ENCODE measurements around the gene CAPN11. TPM values are rescaled to one million over a fixed set of nuclear protein-coding genes. Genes with fewer than 3 reads are reported as not detected.
"Not testable (repeated sequence)": the region's sequence is repeated elsewhere in the genome, so short reads cannot be mapped to it uniquely, and the experiment has no call there.

CAPN11 gene
- total and polyA plus RNA-seq, 2 donors from 2014 or later, result 0.39 to 2.3 TPM

- FAIRE-seq, result no peak
- peaks cover 0 to 25% (median 19%) of the 10 kb centered on the region in 3 donors for H3K36me3 ChIP-seq (ENCODE audit: control insufficient read depth in 2 of 3, insufficient read depth in 3 of 3, low read length in 3 of 3)
- H3K27ac ChIP-seq (ENCODE audit: low read depth in 2 of 2, low read length in 2 of 2), result no peak overlapping the region
- no peak overlapping the region for H3K9ac ChIP-seq (ENCODE audit: low read length in 3 of 3)
- H3K4me3 ChIP-seq (ENCODE audit: low read length in 3 of 3), result no peak overlapping the region
- no peaks in the 10 kb centered on the region for H3K4me1 ChIP-seq (ENCODE audit: control insufficient read depth in 2 of 3, insufficient read depth in 2 of 3, low read depth in 1 of 3, low read length in 3 of 3)
- no peak for DNase-seq
- H3K9me3 ChIP-seq (ENCODE audit: control insufficient read depth in 2 of 3, insufficient read depth in 1 of 3, low read length in 3 of 3), result no peaks in the 10 kb centered on the region
- no peaks in the 10 kb centered on the region for H3K27me3 ChIP-seq (ENCODE audit: control insufficient read depth, insufficient read depth, low read length)
- intact Hi-C loops (cut with DNase I), result no loop called here
- no peak for TF ChIP-seq CTCF (IDR thresholded peaks at IDR 0.05; ENCODE audit: borderline replicate concordance, extremely low read depth, insufficient read depth)
Measured at GRCh38 chr6:44139351-44139743, 19.3 kb upstream of the CAPN11 start.

- H3K27me3 ChIP-seq (ENCODE audit: control insufficient read depth, insufficient read depth, low read length), result no peaks in the 10 kb centered on the region
- no peak for FAIRE-seq
Measured at GRCh38 chr6:44142835-44143234, 15.8 kb upstream of the CAPN11 start.

GRCh38 chr6:44143731-44144130 is 14.9 kb upstream of the CAPN11 start:
- no peak overlapping the region for H3K4me3 ChIP-seq (ENCODE audit: low read length in 3 of 3)
- no peaks in the 10 kb centered on the region for H3K27me3 ChIP-seq (ENCODE audit: control insufficient read depth, insufficient read depth, low read length)
- H3K27ac ChIP-seq (ENCODE audit: low read depth in 2 of 2, low read length in 2 of 2), result no peak overlapping the region
- no peaks in the 10 kb centered on the region for H3K4me1 ChIP-seq (ENCODE audit: control insufficient read depth in 2 of 3, insufficient read depth in 2 of 3, low read depth in 1 of 3, low read length in 3 of 3)
- intact Hi-C loops (cut with DNase I), result no loop called here
- no peak for FAIRE-seq
- no peak for TF ChIP-seq CTCF (IDR thresholded peaks at IDR 0.05; ENCODE audit: borderline replicate concordance, extremely low read depth, insufficient read depth)
- no peak overlapping the region for H3K9ac ChIP-seq (ENCODE audit: low read length in 3 of 3)
- H3K9me3 ChIP-seq (ENCODE audit: control insufficient read depth in 2 of 3, insufficient read depth in 1 of 3, low read length in 3 of 3), result no peaks in the 10 kb centered on the region
- peaks cover 2 to 32% (median 31%) of the 10 kb centered on the region in 3 donors for H3K36me3 ChIP-seq (ENCODE audit: control insufficient read depth in 2 of 3, insufficient read depth in 3 of 3, low read length in 3 of 3)
- DNase-seq, result no peak

More at GRCh38 chr6:44142835-44143234, 15.8 kb upstream of the CAPN11 start:
- no peak for TF ChIP-seq CTCF (IDR thresholded peaks at IDR 0.05; ENCODE audit: borderline replicate concordance, extremely low read depth, insufficient read depth)
- Histone ChIP-seq H3K36me3 (ENCODE audit: control insufficient read depth in 2 of 3, insufficient read depth in 3 of 3, low read length in 3 of 3) (peaks cover 0 to 26% (median 24%) of the 10 kb centered on the region in 3 donors), H3K4me1 (ENCODE audit: control insufficient read depth in 2 of 3, insufficient read depth in 2 of 3, low read depth in 1 of 3, low read length in 3 of 3) (no peaks in the 10 kb centered on the region), H3K27ac (ENCODE audit: low read depth in 2 of 2, low read length in 2 of 2) (no peak overlapping the region), H3K9ac (ENCODE audit: low read length in 3 of 3) (no peak overlapping the region), H3K4me3 (ENCODE audit: low read length in 3 of 3) (no peak overlapping the region), H3K9me3 (ENCODE audit: control insufficient read depth in 2 of 3, insufficient read depth in 1 of 3, low read length in 3 of 3) (no peaks in the 10 kb centered on the region)
- no peak for DNase-seq
- intact Hi-C loops (cut with DNase I), result no loop called here

GRCh38 chr6:44144536-44144935 is 14.1 kb upstream of the CAPN11 start:
- DNase-seq; H3K9me3 ChIP-seq (ENCODE audit: control insufficient read depth in 2 of 3, insufficient read depth in 1 of 3, low read length in 3 of 3); H3K27ac ChIP-seq (ENCODE audit: low read depth in 2 of 2, low read length in 2 of 2); H3K27me3 ChIP-seq (ENCODE audit: control insufficient read depth, insufficient read depth, low read length); H3K9ac ChIP-seq (ENCODE audit: low read length in 3 of 3); intact Hi-C loops (cut with DNase I); FAIRE-seq; H3K4me1 ChIP-seq (ENCODE audit: control insufficient read depth in 2 of 3, insufficient read depth in 2 of 3, low read depth in 1 of 3, low read length in 3 of 3); H3K4me3 ChIP-seq (ENCODE audit: low read length in 3 of 3): not testable (repeated sequence)
- peaks cover 2 to 37% (median 32%) of the 10 kb centered on the region in 3 donors for H3K36me3 ChIP-seq (ENCODE audit: control insufficient read depth in 2 of 3, insufficient read depth in 3 of 3, low read length in 3 of 3)
